Stomach (tissue), 4 donors: ENCODE measurements around the gene LY86.

Source experiments
- EP300 ChIP-seq: sonication (generic); formaldehyde crosslinking; IDR thresholded peaks from one replicate; pipeline ENCODE4 v1.6.1; 2017; ENCODE audit warnings: antibody characterized with exemption
- POLR2A ChIP-seq, 4 donors: fragments of 450-650 bp; IDR thresholded peaks; one replicate each; pipeline ENCODE4 v1.6.1; 2016; ENCODE audit warnings: antibody characterized with exemption in 4 of 4, control low read depth in 2 of 4, mild to moderate bottlenecking in 1 of 4, moderate library complexity in 1 of 4
- TF ChIP-seq, protein P1 (sequence below), 7 experiments: fragments of 450-650 bp in 4 of 7; fragments of 200-600 bp in 3 of 7; sonication (generic) in 3 of 7; IDR thresholded peaks; one replicate each; pipeline ENCODE4 v1.5.1; 2016 to 2019; ENCODE audit warnings: antibody characterized with exemption in 7 of 7, control low read depth in 2 of 7, mild to moderate bottlenecking in 1 of 7

DNA sequence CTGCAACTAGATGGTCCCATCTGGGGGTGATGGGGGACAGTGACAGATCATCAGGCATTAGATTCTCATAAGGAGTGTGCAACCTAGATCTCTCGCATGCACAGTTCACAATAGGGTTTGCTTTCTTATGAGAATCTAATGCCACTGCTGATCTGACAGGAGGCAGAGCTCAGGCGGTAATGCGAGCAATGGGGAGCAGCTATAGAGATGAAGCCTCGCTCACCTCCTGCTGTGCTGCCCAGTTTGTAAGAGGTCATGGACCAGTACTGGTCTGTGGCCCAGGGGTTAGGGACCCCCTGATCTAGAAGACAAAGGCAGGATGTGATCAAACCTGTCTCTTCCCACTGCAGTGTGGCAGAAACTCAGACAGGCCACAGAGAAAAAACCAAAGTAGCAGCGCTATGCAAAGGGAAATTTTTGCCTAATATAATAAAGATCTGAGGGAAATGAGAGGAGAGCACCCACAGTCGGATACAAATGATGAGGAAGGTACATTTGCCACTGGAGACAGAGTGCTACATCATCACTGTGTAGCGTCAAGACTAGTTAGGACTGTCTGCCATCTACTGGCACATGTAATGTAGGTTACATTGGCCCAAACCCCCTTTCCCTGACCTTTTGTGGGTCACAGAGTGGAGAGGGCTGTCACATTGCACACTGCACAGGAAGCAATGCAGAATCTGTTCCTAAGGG lies 4.1 kb upstream of the LY86 start:
- TF ChIP-seq POLR2A (IDR thresholded peaks at IDR 0.05): no peak
- TF ChIP-seq, protein P1, sequence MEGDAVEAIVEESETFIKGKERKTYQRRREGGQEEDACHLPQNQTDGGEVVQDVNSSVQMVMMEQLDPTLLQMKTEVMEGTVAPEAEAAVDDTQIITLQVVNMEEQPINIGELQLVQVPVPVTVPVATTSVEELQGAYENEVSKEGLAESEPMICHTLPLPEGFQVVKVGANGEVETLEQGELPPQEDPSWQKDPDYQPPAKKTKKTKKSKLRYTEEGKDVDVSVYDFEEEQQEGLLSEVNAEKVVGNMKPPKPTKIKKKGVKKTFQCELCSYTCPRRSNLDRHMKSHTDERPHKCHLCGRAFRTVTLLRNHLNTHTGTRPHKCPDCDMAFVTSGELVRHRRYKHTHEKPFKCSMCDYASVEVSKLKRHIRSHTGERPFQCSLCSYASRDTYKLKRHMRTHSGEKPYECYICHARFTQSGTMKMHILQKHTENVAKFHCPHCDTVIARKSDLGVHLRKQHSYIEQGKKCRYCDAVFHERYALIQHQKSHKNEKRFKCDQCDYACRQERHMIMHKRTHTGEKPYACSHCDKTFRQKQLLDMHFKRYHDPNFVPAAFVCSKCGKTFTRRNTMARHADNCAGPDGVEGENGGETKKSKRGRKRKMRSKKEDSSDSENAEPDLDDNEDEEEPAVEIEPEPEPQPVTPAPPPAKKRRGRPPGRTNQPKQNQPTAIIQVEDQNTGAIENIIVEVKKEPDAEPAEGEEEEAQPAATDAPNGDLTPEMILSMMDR (IDR thresholded peaks at IDR 0.05): no peak
- no peak for TF ChIP-seq EP300
